Epithelial cell of proximal tubule (primary cell): Measurements from ENCODE around the gene PLCG1. TPM values are rescaled to one million over a fixed set of nuclear protein-coding genes. Genes with fewer than 3 reads are reported as not detected.
A peak's percentile ranks its signal among the peaks of the same experiment; 100 is the strongest.

Experiments
- DNase-seq: peaks from one replicate; pipeline ENCODE4 v3.0.0-alpha.2; 2011; ENCODE audit warnings: low read depth
- H3K4me3 ChIP-seq: 2 replicates; pipeline ENCODE4 v1.5.1; 2011; ENCODE audit warnings: low read depth, mild to moderate bottlenecking, low read length
- total RNA-seq: library from RNA; depleted of rRNA; stranded (reverse); fragments of >200 nt; gene quantifications from 2 replicates; pipeline ENCODE4 v1.2.3, GENCODE V29; 2015
- TF ChIP-seq, protein P1 (sequence below): conservative IDR thresholded peaks from 2 replicates; pipeline ENCODE4 v1.5.1; 2012; ENCODE audit warnings: low read depth, mild to moderate bottlenecking, low read length

Gene PLCG1
- total RNA-seq, 1 donor from 2014 or later, result 87.5 TPM

DNA sequence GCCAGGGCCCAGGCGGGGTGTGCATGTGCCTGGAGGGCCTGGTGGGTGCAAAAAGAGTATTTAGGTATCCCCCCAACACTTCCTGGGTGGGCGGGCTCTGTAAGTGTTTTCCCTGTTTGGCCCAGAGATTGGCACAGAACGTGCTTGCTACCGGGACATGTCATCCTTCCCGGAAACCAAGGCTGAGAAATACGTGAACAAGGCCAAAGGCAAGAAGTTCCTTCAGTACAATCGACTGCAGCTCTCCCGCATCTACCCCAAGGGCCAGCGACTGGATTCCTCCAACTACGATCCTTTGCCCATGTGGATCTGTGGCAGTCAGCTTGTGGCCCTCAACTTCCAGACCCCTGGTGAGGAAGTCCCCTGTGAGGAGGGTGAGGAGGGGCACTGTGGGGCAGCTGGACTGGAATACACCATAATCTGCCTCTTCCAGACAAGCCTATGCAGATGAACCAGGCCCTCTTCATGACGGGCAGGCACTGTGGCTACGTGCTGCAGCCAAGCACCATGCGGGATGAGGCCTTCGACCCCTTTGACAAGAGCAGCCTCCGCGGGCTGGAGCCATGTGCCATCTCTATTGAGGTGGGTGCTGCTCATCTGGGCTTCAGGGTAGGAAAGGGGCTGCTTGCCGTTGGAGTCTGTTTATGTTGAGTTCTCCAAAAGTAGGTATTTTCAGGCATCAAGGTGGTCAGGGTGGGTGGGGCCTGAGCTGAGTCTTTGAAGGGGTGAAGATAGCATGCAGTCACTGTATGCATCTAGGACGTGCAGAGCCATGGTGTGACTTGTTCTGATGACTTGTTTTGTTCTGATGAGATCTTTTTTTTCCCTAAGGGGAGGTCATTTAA lies 35.2 kb downstream of the PLCG1 start:
- TF ChIP-seq, protein P1, sequence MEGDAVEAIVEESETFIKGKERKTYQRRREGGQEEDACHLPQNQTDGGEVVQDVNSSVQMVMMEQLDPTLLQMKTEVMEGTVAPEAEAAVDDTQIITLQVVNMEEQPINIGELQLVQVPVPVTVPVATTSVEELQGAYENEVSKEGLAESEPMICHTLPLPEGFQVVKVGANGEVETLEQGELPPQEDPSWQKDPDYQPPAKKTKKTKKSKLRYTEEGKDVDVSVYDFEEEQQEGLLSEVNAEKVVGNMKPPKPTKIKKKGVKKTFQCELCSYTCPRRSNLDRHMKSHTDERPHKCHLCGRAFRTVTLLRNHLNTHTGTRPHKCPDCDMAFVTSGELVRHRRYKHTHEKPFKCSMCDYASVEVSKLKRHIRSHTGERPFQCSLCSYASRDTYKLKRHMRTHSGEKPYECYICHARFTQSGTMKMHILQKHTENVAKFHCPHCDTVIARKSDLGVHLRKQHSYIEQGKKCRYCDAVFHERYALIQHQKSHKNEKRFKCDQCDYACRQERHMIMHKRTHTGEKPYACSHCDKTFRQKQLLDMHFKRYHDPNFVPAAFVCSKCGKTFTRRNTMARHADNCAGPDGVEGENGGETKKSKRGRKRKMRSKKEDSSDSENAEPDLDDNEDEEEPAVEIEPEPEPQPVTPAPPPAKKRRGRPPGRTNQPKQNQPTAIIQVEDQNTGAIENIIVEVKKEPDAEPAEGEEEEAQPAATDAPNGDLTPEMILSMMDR, result no peak

DNA sequence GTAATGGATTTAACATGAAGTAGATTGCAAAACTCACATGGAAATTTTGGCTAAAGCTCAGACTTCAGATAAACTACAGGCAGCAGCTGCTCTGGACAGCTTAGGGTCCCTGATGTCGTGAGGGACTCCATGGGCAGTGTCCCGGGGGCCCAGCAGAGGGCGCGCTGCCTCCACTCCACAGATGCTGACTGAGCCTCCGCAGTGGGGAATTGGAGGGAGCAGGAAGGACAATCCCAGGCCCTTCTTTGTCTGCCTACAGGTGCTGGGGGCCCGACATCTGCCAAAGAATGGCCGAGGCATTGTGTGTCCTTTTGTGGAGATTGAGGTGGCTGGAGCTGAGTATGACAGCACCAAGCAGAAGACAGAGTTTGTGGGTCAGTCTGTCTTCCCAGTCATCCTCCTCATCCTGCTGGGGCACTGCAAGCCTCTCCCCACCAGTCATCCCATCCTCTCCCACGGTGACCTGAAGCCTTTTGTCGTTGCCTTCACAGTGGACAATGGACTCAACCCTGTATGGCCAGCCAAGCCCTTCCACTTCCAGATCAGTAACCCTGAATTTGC lies 35.9 kb downstream of the PLCG1 start:
- H3K4me3 ChIP-seq, result no peak overlapping the region
- TF ChIP-seq, protein P1, result peak; percentile 96
- no peak for DNase-seq

More for the DNA sequence above, 35.2 kb downstream of the PLCG1 start:
- H3K4me3 ChIP-seq, result no peak overlapping the region
- DNase-seq, result no peak

DNA sequence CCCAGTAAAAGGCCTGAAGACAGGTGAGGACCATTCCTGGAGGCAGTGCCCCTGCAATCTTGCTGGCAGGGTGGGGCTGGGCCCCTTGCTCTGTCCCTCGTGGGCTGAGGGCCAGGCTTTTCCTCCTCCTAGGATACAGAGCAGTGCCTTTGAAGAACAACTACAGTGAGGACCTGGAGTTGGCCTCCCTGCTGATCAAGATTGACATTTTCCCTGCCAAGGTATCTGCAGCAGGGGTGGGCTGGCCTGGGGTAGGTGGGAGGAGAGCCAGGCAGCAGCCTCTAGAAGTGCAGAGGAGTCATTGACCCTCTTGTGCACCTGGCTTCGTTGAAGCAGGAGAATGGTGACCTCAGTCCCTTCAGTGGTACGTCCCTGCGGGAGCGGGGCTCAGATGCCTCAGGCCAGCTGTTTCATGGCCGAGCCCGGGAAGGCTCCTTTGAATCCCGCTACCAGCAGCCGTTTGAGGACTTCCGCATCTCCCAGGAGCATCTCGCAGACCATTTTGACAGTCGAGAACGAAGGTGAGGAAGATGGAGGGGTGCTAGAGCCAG lies 36.5 kb downstream of the PLCG1 start:
- H3K4me3 ChIP-seq, result no peak overlapping the region
- no peak for DNase-seq
- TF ChIP-seq, protein P1, result no peak

DNA sequence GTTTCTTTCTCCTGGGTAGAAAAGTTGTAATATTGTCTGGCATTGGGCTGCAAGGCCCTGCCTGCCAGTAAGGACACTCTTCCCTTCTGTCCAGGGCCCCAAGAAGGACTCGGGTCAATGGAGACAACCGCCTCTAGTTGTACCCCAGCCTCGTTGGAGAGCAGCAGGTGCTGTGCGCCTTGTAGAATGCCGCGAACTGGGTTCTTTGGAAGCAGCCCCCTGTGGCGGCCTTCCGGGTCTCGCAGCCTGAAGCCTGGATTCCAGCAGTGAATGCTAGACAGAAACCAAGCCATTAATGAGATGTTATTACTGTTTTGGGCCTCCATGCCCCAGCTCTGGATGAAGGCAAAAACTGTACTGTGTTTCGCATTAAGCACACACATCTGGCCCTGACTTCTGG lies 37.0 kb downstream of the PLCG1 start:
- no peak for DNase-seq
- TF ChIP-seq, protein P1, result no peak
- H3K4me3 ChIP-seq, result no peak overlapping the region

DNA sequence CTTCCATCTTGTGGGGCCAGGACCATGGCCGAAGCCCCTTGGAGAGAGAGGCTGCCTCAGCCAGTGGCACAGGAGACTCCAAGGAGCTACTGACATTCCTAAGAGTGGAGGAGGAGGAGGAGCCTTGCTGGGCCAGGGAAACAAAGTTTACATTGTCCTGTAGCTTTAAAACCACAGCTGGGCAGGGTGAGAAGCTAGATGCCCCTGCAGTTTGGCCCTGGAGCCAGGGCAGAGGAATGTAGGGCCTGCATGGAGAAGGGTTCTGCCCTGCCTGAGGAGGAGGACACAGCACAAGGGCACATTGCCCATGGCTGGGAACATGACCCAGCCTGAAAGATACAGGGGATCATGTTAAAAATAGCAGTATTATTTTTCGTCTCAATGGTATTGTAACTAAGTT lies 37.4 kb downstream of the PLCG1 start:
- H3K4me3 ChIP-seq, result no peak overlapping the region
- TF ChIP-seq, protein P1, result no peak
- DNase-seq, result no peak

DNA sequence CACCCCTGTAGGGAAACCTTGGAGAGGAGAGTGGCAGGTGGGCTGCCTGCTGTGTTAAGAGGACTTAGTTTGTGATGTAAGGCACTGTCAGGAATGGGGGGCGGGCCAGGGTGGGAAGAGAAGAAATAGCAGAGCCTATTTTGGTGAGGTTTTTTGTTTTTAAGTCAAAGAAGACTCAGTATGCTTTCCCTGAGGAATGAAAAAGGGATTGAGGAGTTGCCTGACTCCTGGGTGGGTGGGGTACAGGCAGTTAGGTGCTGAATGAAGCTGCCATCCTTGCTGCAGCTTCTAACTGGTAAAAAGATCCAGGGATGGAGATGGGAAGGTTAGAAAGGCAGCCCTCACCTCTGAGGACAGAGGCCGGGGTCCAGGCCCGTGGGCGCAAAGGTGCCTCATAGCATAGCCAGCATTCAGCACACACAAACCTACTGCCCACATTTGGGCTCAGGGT lies 37.9 kb downstream of the PLCG1 start:
- no peak for DNase-seq
- no peak overlapping the region for H3K4me3 ChIP-seq
- TF ChIP-seq, protein P1, result no peak
